CD14-positive monocyte (primary cell): ENCODE results near the gene MYBPC2. TPM values are rescaled to one million over a fixed set of nuclear protein-coding genes. Genes with fewer than 3 reads are reported as not detected.

ENCODE experiments used
- DNase-seq, 3 donors: peaks; one replicate each; pipeline ENCODE4 v3.0.0-alpha.2; 2011 to 2022
- H2AFZ ChIP-seq: 2 replicates; pipeline ENCODE4 v1.6.0; 2012; ENCODE audit warnings: mild to moderate bottlenecking, low read depth, low read length, inconsistent platforms; ENCODE audit not compliant: insufficient read depth, poor library complexity, severe bottlenecking
- H3K27ac ChIP-seq, 2 donors: 1 replicate in 1 of 2; 2 replicates in 1 of 2; pipeline ENCODE4 v1.5.1; 2012 to 2013; ENCODE audit warnings: low read length in 2 of 2, control low read depth in 1 of 2, inconsistent platforms in 1 of 2, low read depth in 1 of 2, mild to moderate bottlenecking in 1 of 2
- H3K27me3 ChIP-seq, 2 donors: one replicate each; pipeline versions ENCODE4 v1.6.0 to v1.6.1; 2011 to 2013; ENCODE audit warnings: low read length in 2 of 2; ENCODE audit not compliant: control insufficient read depth in 2 of 2, insufficient read depth in 2 of 2
- H3K36me3 ChIP-seq, 2 donors: replicated peaks in 1 of 2; 1 replicate in 1 of 2; 2 replicates in 1 of 2; pipeline versions ENCODE4 v1.5.1 to v1.6.1; 2012 to 2013; ENCODE audit warnings: low read length in 2 of 2, control low read depth in 1 of 2, inconsistent platforms in 1 of 2, mild to moderate bottlenecking in 1 of 2; ENCODE audit not compliant: insufficient read depth in 2 of 2, control insufficient read depth in 1 of 2
- H3K4me1 ChIP-seq, 2 donors: 1 replicate in 1 of 2; 2 replicates in 1 of 2; pipeline versions ENCODE4 v1.5.1 to v1.6.1; 2012 to 2013; ENCODE audit warnings: low read length in 2 of 2, control low read depth in 1 of 2, inconsistent platforms in 1 of 2, mild to moderate bottlenecking in 1 of 2, moderate library complexity in 1 of 2; ENCODE audit not compliant: insufficient read depth in 2 of 2, control insufficient read depth in 1 of 2
- H3K4me2 ChIP-seq: replicated peaks from 2 replicates; pipeline ENCODE3; 2012; ENCODE audit warnings: low read length, moderate library complexity, mild to moderate bottlenecking; ENCODE audit not compliant: poor library complexity, severe bottlenecking; ENCODE audit errors: extremely low read depth
- H3K4me3 ChIP-seq, 3 experiments: fragments of 200-600 bp in 1 of 3; sonication (generic) in 1 of 3; replicated peaks in 1 of 3; 1 replicate in 2 of 3; 2 replicates in 1 of 3; pipeline ENCODE4 v1.5.1; 2011 to 2013; ENCODE audit warnings: low read length in 3 of 3, mild to moderate bottlenecking in 3 of 3, control low read depth in 2 of 3, low read depth in 2 of 3, inconsistent platforms in 1 of 3, moderate library complexity in 1 of 3
- H3K79me2 ChIP-seq: 2 replicates; pipeline ENCODE4 v1.6.0; 2012; ENCODE audit warnings: mild to moderate bottlenecking, control low read depth, inconsistent platforms, low read length, moderate library complexity; ENCODE audit not compliant: insufficient read depth
- H3K9ac ChIP-seq: 2 replicates; pipeline ENCODE4 v1.6.0; 2017; ENCODE audit warnings: low read length, mild to moderate bottlenecking; ENCODE audit not compliant: insufficient read depth, poor library complexity, severe bottlenecking
- H3K9me3 ChIP-seq, 2 donors: replicated peaks in 1 of 2; 1 replicate in 1 of 2; 2 replicates in 1 of 2; pipeline versions ENCODE4 v1.5.1 to v1.6.1; 2012 to 2013; ENCODE audit warnings: low read length in 2 of 2, control low read depth in 1 of 2; ENCODE audit not compliant: control insufficient read depth in 1 of 2, insufficient read depth in 1 of 2
- H4K20me1 ChIP-seq: 2 replicates; pipeline ENCODE4 v1.6.0; 2012; ENCODE audit warnings: mild to moderate bottlenecking, low read length, control low read depth, moderate library complexity; ENCODE audit not compliant: insufficient read depth
- H3K27ac Mint-ChIP-seq, 7 donors: one replicate each; pipeline ENCODE4 v1.8.0; 2020; ENCODE audit warnings: mild to moderate bottlenecking in 7 of 7, mixed read lengths in 7 of 7, moderate library complexity in 6 of 7, inconsistent platforms in 2 of 7
- H3K27me3 Mint-ChIP-seq, 3 donors: one replicate each; pipeline ENCODE4 v1.8.0; 2021 to 2022; ENCODE audit warnings: low read depth in 3 of 3, mild to moderate bottlenecking in 3 of 3, mixed read lengths in 3 of 3, moderate library complexity in 3 of 3, inconsistent platforms in 1 of 3
- H3K36me3 Mint-ChIP-seq, 2 donors: one replicate each; pipeline ENCODE4 v1.8.0; 2020; ENCODE audit warnings: mixed read lengths in 2 of 2, inconsistent platforms in 1 of 2, mild to moderate bottlenecking in 1 of 2
- H3K4me1 Mint-ChIP-seq: one replicate; pipeline ENCODE4 v1.8.0; 2020; ENCODE audit warnings: mild to moderate bottlenecking, mixed read lengths
- H3K4me3 Mint-ChIP-seq, 2 donors: one replicate each; pipeline ENCODE4 v1.8.0; 2020; ENCODE audit warnings: mild to moderate bottlenecking in 2 of 2, mixed read lengths in 2 of 2, moderate library complexity in 1 of 2
- H3K9me3 Mint-ChIP-seq, 7 donors: one replicate each; pipeline ENCODE4 v1.8.0; 2020 to 2022; ENCODE audit warnings: mixed read lengths in 7 of 7, mild to moderate bottlenecking in 6 of 7, moderate library complexity in 6 of 7, inconsistent platforms in 2 of 7
- WGBS: methylation state at CpG from one replicate; pipeline ENCODE4 v1.1.5; 2013; ENCODE audit warnings: missing lambda C conversion rate; ENCODE audit not compliant: insufficient coverage; 5-methylcytosine and 5-hydroxymethylcytosine counted together
- intact Hi-C, 2 donors: fragments of 100-400 bp; cut with micrococcal nuclease; formaldehyde crosslinking; loops; one replicate each; pipeline versions ENCODE4 v1.15.0 to v1.15.1; 2023
- polyA plus RNA-seq, 3 donors: library from polyadenylated mRNA; depleted of rRNA in 1 of 3; unstranded in 2 of 3; stranded (reverse) in 1 of 3; fragments of 300-500 nt in 2 of 3; fragments of >200 nt in 1 of 3; fragmentation: Illumina TruSeq in 2 of 3; gene quantifications; 1 replicate in 2 of 3; 2 replicates in 1 of 3; pipeline ENCODE4 v1.2.3, GENCODE V29; 2012 to 2021
- TF ChIP-seq, protein P1 (sequence below): fragments of 200-600 bp; IDR thresholded peaks from one replicate; pipeline ENCODE4 v1.8.0; 2022; ENCODE audit warnings: antibody characterized with exemption, mild to moderate bottlenecking

Gene MYBPC2
- polyA plus RNA-seq, 3 donors: not detected

DNA sequence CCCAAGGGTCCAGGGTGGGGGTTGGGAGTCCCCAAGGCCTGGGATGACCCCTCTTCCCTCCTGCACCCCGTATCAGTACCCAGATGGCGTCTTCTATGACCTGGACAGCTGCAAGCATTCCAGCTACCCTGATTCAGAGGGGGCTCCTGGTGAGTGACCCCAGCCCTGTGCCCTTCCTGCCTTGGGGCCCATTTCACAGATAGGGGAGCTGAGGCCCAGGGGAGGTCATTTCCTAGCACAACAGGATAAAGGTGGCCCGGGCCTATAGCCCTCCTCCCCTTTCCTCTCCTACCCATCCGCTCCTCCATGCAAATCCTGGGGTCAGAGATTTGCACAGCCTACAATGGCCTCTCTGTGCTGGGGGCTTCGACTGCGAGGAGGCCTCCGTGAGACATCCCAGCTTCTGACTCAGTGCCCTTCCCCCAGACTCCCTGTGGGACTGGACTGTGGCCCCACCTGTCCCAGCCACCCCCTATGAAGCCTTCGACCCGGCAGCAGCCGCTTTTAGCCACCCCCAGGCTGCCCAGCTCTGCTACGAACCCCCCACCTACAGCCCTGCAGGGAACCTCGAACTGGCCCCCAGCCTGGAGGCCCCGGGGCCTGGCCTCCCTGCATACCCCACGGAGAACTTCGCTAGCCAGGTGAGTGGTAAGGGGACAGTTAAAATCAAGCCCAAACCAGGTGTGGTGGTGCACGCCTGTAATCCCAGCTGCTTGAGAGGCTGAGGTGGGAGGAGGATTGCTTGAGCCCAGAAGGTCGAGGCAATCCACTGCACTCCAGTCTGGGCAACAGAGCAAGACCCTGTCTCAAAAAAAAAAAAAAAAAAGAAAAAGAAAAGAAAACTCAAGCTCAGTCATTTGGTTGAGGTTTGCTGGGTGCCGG is 10.1 kb upstream of the MYBPC2 start:
- peaks cover 19 to 24% of the 10 kb centered on the region in 2 donors for H3K4me1 ChIP-seq
- no peak overlapping the region for H3K4me2 ChIP-seq
- peak overlapping the region in 2 of 7 donors; percentile 42 to 47 for H3K27ac Mint-ChIP-seq
- no peak for DNase-seq
- H3K9me3 Mint-ChIP-seq: peaks cover 0 to 5% (median 2%) of the 10 kb centered on the region in 7 donors
- peaks cover 24 to 30% (median 26%) of the 10 kb centered on the region in 3 donors for H3K27me3 Mint-ChIP-seq
- no peaks in the 10 kb centered on the region for H3K36me3 ChIP-seq
- no peak overlapping the region for H3K4me3 ChIP-seq
- H3K4me1 Mint-ChIP-seq: peaks cover 18% of the 10 kb centered on the region
- H3K79me2 ChIP-seq: no peaks in the 10 kb centered on the region
- TF ChIP-seq, protein P1, sequence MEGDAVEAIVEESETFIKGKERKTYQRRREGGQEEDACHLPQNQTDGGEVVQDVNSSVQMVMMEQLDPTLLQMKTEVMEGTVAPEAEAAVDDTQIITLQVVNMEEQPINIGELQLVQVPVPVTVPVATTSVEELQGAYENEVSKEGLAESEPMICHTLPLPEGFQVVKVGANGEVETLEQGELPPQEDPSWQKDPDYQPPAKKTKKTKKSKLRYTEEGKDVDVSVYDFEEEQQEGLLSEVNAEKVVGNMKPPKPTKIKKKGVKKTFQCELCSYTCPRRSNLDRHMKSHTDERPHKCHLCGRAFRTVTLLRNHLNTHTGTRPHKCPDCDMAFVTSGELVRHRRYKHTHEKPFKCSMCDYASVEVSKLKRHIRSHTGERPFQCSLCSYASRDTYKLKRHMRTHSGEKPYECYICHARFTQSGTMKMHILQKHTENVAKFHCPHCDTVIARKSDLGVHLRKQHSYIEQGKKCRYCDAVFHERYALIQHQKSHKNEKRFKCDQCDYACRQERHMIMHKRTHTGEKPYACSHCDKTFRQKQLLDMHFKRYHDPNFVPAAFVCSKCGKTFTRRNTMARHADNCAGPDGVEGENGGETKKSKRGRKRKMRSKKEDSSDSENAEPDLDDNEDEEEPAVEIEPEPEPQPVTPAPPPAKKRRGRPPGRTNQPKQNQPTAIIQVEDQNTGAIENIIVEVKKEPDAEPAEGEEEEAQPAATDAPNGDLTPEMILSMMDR: no peak
- H3K27me3 ChIP-seq: peaks cover 5 to 21% of the 10 kb centered on the region in 2 donors
- no peak overlapping the region for H2AFZ ChIP-seq
- H3K9ac ChIP-seq: no peak overlapping the region
- 94% methylated on average over 11 of the region's 18 CpGs for WGBS
- no peak overlapping the region for H3K27ac ChIP-seq
- no peaks in the 10 kb centered on the region for H4K20me1 ChIP-seq
- H3K4me3 Mint-ChIP-seq: no peak overlapping the region
- intact Hi-C loops: no loop called here
- H3K36me3 Mint-ChIP-seq: peaks cover 0 to 8% of the 10 kb centered on the region in 2 donors
- H3K9me3 ChIP-seq: no peaks in the 10 kb centered on the region

DNA sequence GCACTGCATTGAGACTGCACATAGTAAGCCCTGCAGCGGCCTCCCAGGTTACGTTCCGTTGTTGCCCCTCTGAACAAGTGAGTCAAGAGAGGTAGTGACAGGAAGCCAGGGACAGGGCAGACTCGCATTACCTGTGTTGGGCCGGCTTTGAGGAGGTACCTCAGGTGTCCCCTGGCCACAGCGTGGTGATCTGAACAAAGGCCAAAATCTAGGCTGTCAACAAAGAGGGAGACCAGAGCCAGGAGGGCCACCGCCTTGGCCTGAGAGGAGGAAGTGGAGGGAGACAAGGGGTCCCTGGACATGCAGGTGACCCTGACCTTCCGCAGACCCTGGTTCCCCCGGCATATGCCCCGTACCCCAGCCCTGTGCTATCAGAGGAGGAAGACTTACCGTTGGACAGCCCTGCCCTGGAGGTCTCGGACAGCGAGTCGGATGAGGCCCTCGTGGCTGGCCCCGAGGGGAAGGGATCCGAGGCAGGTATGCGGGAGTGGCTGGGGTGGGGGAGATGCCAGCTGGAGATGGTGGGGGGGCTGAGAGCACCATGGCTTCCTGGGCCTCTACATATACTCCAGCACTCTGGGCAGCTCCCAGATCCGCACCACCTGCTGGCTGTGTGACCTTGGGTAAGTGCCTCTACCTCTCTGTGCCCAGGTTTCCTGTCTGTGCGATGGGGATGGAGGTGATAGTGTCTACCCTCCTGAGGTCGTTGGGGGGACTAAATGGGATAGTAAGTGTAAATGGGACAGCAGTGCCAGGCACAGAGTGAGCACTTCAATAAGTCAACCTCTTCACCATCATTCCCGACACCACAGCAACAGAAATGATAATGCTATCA is 9.2 kb upstream of the MYBPC2 start:
- TF ChIP-seq, protein P1: no peak
- Histone ChIP-seq H3K4me3 (no peak overlapping the region), H3K79me2 (no peaks in the 10 kb centered on the region), H2AFZ (no peak overlapping the region), H4K20me1 (no peaks in the 10 kb centered on the region), H3K9me3 (no peaks in the 10 kb centered on the region), H3K4me1 (peaks cover 20 to 24% of the 10 kb centered on the region in 2 donors), H3K4me2 (no peak overlapping the region), H3K27me3 (peaks cover 5 to 17% of the 10 kb centered on the region in 2 donors), H3K36me3 (no peaks in the 10 kb centered on the region), H3K9ac (no peak overlapping the region), H3K27ac (no peak overlapping the region)
- Mint-ChIP-seq H3K9me3 (peaks cover 0 to 3% (median 2%) of the 10 kb centered on the region in 7 donors), H3K27ac (peak overlapping the region in 2 of 7 donors; percentile 32 to 36), H3K36me3 (peaks cover 0 to 8% of the 10 kb centered on the region in 2 donors), H3K4me3 (no peak overlapping the region), H3K27me3 (peaks cover 21 to 27% (median 24%) of the 10 kb centered on the region in 3 donors), H3K4me1 (peaks cover 20% of the 10 kb centered on the region)
- no peak for DNase-seq
- WGBS: 97% methylated on average over 10 of the region's 22 CpGs
- intact Hi-C loops: no loop called here
